Small intestine (tissue), 7 donors: ENCODE measurements around the gene DTX3L. TPM values are rescaled to one million over a fixed set of nuclear protein-coding genes. Genes with fewer than 3 reads are reported as not detected.

Experiments
- DNase-seq, 2 donors: peaks; one replicate each; pipeline versions ENCODE4 v3.0.0 to v3.0.0-alpha.2; 2013
- FAIRE-seq: peaks from 2 replicates; lab custom pipeline; 2012; peaks lifted over from hg19 to GRCh38; lab: Jason Lieb, UNC
- H3K27ac ChIP-seq, 3 donors: one replicate each; pipeline ENCODE4 v1.5.1; 2013; ENCODE audit warnings: low read length in 2 of 3, mild to moderate bottlenecking in 2 of 3, control low read depth in 1 of 3, inconsistent platforms in 1 of 3, low read depth in 1 of 3, moderate library complexity in 1 of 3
- H3K27me3 ChIP-seq, 3 donors: one replicate each; pipeline ENCODE4 v1.6.1; 2013; ENCODE audit warnings: low read length in 3 of 3, inconsistent platforms in 1 of 3; ENCODE audit not compliant: control insufficient read depth in 3 of 3, insufficient read depth in 3 of 3
- H3K36me3 ChIP-seq, 3 donors: one replicate each; pipeline ENCODE4 v1.6.1; 2013; ENCODE audit warnings: low read length in 3 of 3, inconsistent platforms in 1 of 3, low read depth in 1 of 3, mild to moderate bottlenecking in 1 of 3, moderate library complexity in 1 of 3; ENCODE audit not compliant: control insufficient read depth in 3 of 3, insufficient read depth in 2 of 3
- H3K4me1 ChIP-seq, 3 donors: one replicate each; pipeline ENCODE4 v1.6.1; 2013; ENCODE audit warnings: low read length in 2 of 3, inconsistent platforms in 1 of 3, low read depth in 1 of 3, mild to moderate bottlenecking in 1 of 3, moderate library complexity in 1 of 3; ENCODE audit not compliant: control insufficient read depth in 3 of 3, insufficient read depth in 2 of 3
- H3K4me3 ChIP-seq, 3 donors: one replicate each; pipeline ENCODE4 v1.5.1; 2013; ENCODE audit warnings: low read length in 3 of 3, control low read depth in 1 of 3, inconsistent platforms in 1 of 3, low read depth in 1 of 3, mild to moderate bottlenecking in 1 of 3, moderate library complexity in 1 of 3
- H3K9me3 ChIP-seq, 2 donors: one replicate each; pipeline ENCODE4 v1.6.1; 2013; ENCODE audit warnings: low read depth in 1 of 2, low read length in 1 of 2; ENCODE audit not compliant: control insufficient read depth in 2 of 2, insufficient read depth in 1 of 2
- WGBS, 3 donors: extraction: QIAGEN DNeasy Blood & Tissue Kit; methylation state at CpG; one replicate each; pipeline ENCODE4 v1.1.7; 2013; 5-methylcytosine and 5-hydroxymethylcytosine counted together
- polyA plus RNA-seq, 4 donors: library from polyadenylated mRNA; stranded (reverse) in 3 of 4; unstranded in 1 of 4; fragments of 200-250 nt in 3 of 4; fragments of 120-200 nt in 1 of 4; gene quantifications; one replicate each; pipeline versions ENCODE4 v1.2.1 to v1.2.3, GENCODE V29; 2013
- donor health status: healthy with polysubstance abuse.
- donor health status: control.
- donor health status: control.
- donor health status: Bipolar disorder and iron deficiency.
- donor health status: healthy.

DTX3L gene
- polyA plus RNA-seq, 4 donors, result 10.8 to 29.1 (median 18.6) TPM

DNA sequence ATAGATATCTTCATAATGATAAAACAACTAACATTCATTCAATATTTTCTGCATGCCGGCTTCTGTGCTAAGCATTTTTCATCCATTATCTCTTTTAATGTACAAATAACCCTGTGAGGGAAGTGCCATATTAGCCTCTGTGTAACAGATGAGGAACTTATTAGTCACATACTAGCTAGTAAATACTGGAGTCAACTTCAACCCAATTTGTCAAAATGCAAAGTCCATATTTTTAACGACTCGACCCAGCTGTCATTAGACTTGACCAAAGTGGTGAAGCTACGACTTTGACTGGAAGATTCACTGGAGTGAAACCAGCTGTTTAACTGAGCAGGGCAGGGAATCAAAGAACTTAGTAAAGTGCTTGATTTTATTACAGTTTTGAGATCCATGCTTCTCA is 54.9 kb downstream of the DTX3L start:
- Histone ChIP-seq H3K4me3 (no peak overlapping the region), H3K36me3 (peaks cover 0 to 2% (median 0%) of the 10 kb centered on the region in 3 donors), H3K27me3 (no peaks in the 10 kb centered on the region), H3K27ac (no peak overlapping the region), H3K4me1 (no peaks in the 10 kb centered on the region), H3K9me3 (no peaks in the 10 kb centered on the region)
- no peak for FAIRE-seq
- no peak for DNase-seq
- 28 to 38% (median 38%) methylated on average over 4 of the region's 4 CpGs for WGBS, 3 donors

DNA sequence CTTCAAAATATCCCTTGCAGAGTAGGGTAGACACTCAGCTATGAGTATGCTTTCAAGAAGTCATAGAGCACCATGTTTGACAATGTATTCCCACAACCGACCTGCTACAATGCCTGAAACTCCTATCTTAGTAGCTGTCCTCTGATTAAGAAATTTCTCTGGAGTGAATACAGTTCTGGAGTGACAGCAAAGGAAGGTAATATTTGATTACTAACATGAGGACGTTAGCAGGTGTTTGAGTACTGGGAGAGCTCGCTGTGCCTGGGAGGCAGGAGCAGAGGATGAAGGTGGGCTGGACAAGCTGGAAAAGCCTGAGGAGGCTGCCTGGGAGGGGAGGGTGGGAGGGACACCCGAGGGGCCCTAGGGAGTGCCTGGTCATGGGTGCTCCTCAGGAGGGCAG is 56.3 kb downstream of the DTX3L start:
- H3K4me1 ChIP-seq, result no peaks in the 10 kb centered on the region
- H3K27ac ChIP-seq, result no peak overlapping the region
- peaks cover 0 to 2% (median 0%) of the 10 kb centered on the region in 3 donors for H3K36me3 ChIP-seq
- 21 to 67% (median 39%) methylated on average over 4 of the region's 4 CpGs for WGBS, 3 donors
- no peak for FAIRE-seq
- no peaks in the 10 kb centered on the region for H3K27me3 ChIP-seq
- H3K4me3 ChIP-seq, result no peak overlapping the region
- no peaks in the 10 kb centered on the region for H3K9me3 ChIP-seq
- no peak for DNase-seq

DNA sequence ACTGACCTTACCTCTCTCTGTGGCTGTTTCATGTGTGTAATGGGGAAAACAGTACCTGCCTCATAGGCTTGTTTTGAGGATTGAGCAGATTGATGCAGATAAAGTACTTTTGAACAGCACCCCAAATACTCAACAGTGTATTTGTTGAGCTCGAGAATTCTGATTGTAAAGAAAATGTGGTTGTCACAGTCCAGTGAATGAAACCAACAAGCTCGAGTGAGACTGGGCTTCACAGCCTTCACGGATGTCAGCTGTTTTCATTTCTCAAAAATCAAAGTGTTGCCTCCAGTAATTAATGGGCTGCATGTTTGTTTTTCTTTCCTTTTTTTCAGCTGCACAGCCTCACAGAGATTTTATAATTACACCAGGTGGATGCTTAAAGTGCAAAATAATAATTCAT is 57.0 kb downstream of the DTX3L start:
- H3K27ac ChIP-seq, result no peak overlapping the region
- H3K36me3 ChIP-seq, result no peaks in the 10 kb centered on the region
- H3K4me1 ChIP-seq, result no peaks in the 10 kb centered on the region
- no peak overlapping the region for H3K4me3 ChIP-seq
- 48 to 60% (median 57%) methylated on average over 3 of the region's 3 CpGs for WGBS, 3 donors
- H3K9me3 ChIP-seq, result no peaks in the 10 kb centered on the region
- no peak for DNase-seq
- no peak for FAIRE-seq
- no peaks in the 10 kb centered on the region for H3K27me3 ChIP-seq

DNA sequence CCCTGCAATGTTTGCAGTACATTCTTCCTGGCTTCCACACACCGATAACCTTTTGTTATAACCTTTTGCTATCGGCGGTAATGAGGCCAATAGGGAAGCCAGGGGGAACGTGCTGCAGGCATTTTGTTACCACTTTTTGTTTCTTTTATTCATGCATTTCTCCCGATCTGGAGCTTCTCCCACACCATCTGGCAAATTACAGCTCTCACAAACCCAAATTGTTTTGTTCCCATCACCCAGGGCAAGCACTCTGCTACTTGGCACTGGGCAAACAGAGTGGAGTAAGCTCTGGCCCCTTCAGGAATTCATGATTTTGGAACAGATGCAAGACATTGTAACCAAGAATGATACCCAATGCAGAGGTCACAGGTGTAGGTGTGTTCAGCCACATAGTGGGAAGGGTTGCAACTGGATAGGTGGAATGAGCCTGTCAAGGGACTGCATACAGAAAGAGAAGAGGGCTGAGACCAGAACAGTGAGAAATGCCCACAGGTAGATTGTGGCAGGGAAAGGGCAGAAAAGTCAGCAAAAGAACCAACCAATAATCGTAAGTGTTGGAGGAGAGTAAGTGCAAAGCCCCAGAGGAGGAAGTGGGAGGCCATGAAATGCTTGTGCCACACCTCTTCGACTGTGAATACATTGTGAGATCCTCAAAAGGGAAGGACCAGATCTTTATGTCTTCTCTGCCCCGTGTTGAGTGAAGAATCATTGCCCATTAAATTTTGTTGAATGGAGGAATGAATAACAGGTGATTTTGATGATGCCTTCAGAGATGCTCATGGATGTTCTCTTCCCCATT is 59.1 kb downstream of the DTX3L start:
- no peaks in the 10 kb centered on the region for H3K27me3 ChIP-seq
- no peaks in the 10 kb centered on the region for H3K4me1 ChIP-seq
- DNase-seq (no peak), FAIRE-seq (no peak)
- H3K36me3 ChIP-seq, result no peaks in the 10 kb centered on the region
- H3K4me3 ChIP-seq, result no peak overlapping the region
- H3K27ac ChIP-seq, result no peak overlapping the region
- WGBS, 3 donors, result 84 to 91% (median 88%) methylated on average over 8 of the region's 8 CpGs
- no peaks in the 10 kb centered on the region for H3K9me3 ChIP-seq

Other genes with a start within 250 kb of the DTX3L start
- 10 to 100 TPM in 1 of 4 donors, 1 to 10 TPM in 3; 1.8 to 10.8 (median 5.6) TPM for gene CSTA, start 239.1 kb upstream of the DTX3L start, polyA plus RNA-seq
- gene MIX23, start 181.1 kb upstream of the DTX3L start, polyA plus RNA-seq, result 10 to 100 TPM; 29.2 to 53.0 (median 45.8) TPM
- 100 to 1,000 TPM in 1 of 4 donors, 10 to 100 TPM in 3; 63.5 to 105 (median 83.9) TPM for gene FAM162A, start 180.2 kb upstream of the DTX3L start, polyA plus RNA-seq
- 1 to 10 TPM; 1.6 to 8.3 (median 2.7) TPM for gene WDR5B, start 148.3 kb upstream of the DTX3L start, polyA plus RNA-seq
- 10 to 100 TPM; 10.5 to 33.0 (median 11.9) TPM for gene KPNA1, start 49.4 kb upstream of the DTX3L start, polyA plus RNA-seq
- gene PARP9, start within 50 bp of the DTX3L start, polyA plus RNA-seq, result 10 to 100 TPM; 20.5 to 36.5 (median 25.2) TPM
- 1 to 10 TPM in 1 of 4 donors, under 1 TPM in 3; 0.22 to 1.1 (median 0.75) TPM for gene PARP15, start 13.3 kb downstream of the DTX3L start, polyA plus RNA-seq
- 10 to 100 TPM; 15.9 to 27.3 (median 17.5) TPM for gene PARP14, start 116.5 kb downstream of the DTX3L start, polyA plus RNA-seq
- gene HSPBAP1, start 229.5 kb downstream of the DTX3L start, polyA plus RNA-seq, result 10 to 100 TPM in 2 of 4 donors, 1 to 10 TPM in 2; 4.5 to 19.5 (median 8.1) TPM
- gene SLC49A4, start 230.7 kb downstream of the DTX3L start, polyA plus RNA-seq, result 10 to 100 TPM in 1 of 4 donors, 1 to 10 TPM in 3; 1.8 to 27.5 (median 3.4) TPM